GM12878 (cell line): Measurements from ENCODE around the gene ZNF582. TPM values are rescaled to one million over a fixed set of nuclear protein-coding genes. Genes with fewer than 3 reads are reported as not detected.
A peak's percentile ranks its signal among the peaks of the same experiment; 100 is the strongest.

Source experiments
- BMI1 ChIP-seq: fragments of 450-650 bp; IDR thresholded peaks from 2 replicates; pipeline ENCODE4 v1.6.1; 2016; ENCODE audit warnings: mild to moderate bottlenecking, moderate library complexity, borderline replicate concordance
- CBFB ChIP-seq: IDR thresholded peaks from 2 replicates; pipeline ENCODE4 v1.6.1; 2016; ENCODE audit warnings: antibody characterized with exemption, low read depth
- ESRRA ChIP-seq: IDR thresholded peaks from 2 replicates; pipeline ENCODE4 v1.6.1; 2012; ENCODE audit warnings: mild to moderate bottlenecking, low read length, improper control_type of control experiment
- FOS ChIP-seq: IDR thresholded peaks from 3 replicates; pipeline ENCODE4 v1.6.1; 2011; ENCODE audit warnings: borderline replicate concordance; ENCODE audit not compliant: insufficient read length; ENCODE audit errors: extremely low read depth
- HDAC2 ChIP-seq: fragments of 200-600 bp; sonication (generic); IDR thresholded peaks from 2 replicates; pipeline ENCODE4 v1.6.1; 2017
- HSF1 ChIP-seq: fragments of 150-350 bp; IDR thresholded peaks from 2 replicates; pipeline ENCODE4 v1.6.1; 2014; ENCODE audit warnings: mild to moderate bottlenecking, low read depth, low read length
- MTA2 ChIP-seq: fragments of 450-650 bp; IDR thresholded peaks from 2 replicates; pipeline ENCODE4 v1.6.1; 2016; ENCODE audit warnings: low read depth, mild to moderate bottlenecking, moderate library complexity
- MXI1 ChIP-seq: fragments of 150-350 bp; IDR thresholded peaks from 2 replicates; pipeline ENCODE4 v1.6.1; 2011; ENCODE audit warnings: low read depth, mild to moderate bottlenecking, inconsistent platforms, low read length, improper control_type of control experiment
- NFIC ChIP-seq: IDR thresholded peaks from 2 replicates; pipeline ENCODE4 v1.6.1; 2012; ENCODE audit warnings: low read depth, mild to moderate bottlenecking, inconsistent platforms, low read length, moderate library complexity
- PBX3 ChIP-seq: IDR thresholded peaks from 2 replicates; pipeline ENCODE4 v1.6.1; 2011; ENCODE audit warnings: mild to moderate bottlenecking, low read depth, low read length, moderate library complexity; ENCODE audit not compliant: insufficient replicate concordance
- SKIL ChIP-seq: fragments of 450-650 bp; IDR thresholded peaks from 2 replicates; pipeline ENCODE4 v1.6.1; 2017; ENCODE audit warnings: mild to moderate bottlenecking, low read depth, inconsistent platforms; ENCODE audit not compliant: poor library complexity, severe bottlenecking
- SMAD5 ChIP-seq: IDR thresholded peaks from 2 replicates; pipeline ENCODE4 v1.6.1; 2016; ENCODE audit warnings: antibody characterized with exemption, low read depth
- SPI1 ChIP-seq: IDR thresholded peaks from 2 replicates; pipeline ENCODE4 v1.6.1; 2011; ENCODE audit warnings: low read depth, mild to moderate bottlenecking, low read length, moderate library complexity, borderline replicate concordance; ENCODE audit not compliant: insufficient read depth
- SUPT20H ChIP-seq: IDR thresholded peaks from 2 replicates; pipeline ENCODE4 v1.6.1; 2011; ENCODE audit warnings: low read depth, mild to moderate bottlenecking, low read length, moderate library complexity, borderline replicate concordance; ENCODE audit not compliant: control insufficient read depth
- TBL1XR1 ChIP-seq: IDR thresholded peaks from 2 replicates; pipeline ENCODE4 v1.6.1; 2012; ENCODE audit warnings: low read depth, low read length, improper control_type of control experiment
- ZNF687 ChIP-seq: fragments of 450-650 bp; IDR thresholded peaks from 2 replicates; pipeline ENCODE4 v1.6.1; 2017; ENCODE audit warnings: mild to moderate bottlenecking, moderate library complexity
- polyA plus RNA-seq, 11 experiments: library from polyadenylated mRNA; depleted of rRNA in 4 of 11; unstranded in 6 of 11; stranded (reverse) in 5 of 11; fragments of >200 nt; fragmentation: Nextera tagmentation in 4 of 11; fragmentation: Illumina TruSeq in 1 of 11; extraction: Ambion mirVana in 4 of 11; extraction: Trizol in 1 of 11; gene quantifications; 1 replicate in 1 of 11; 2 replicates in 10 of 11; pipeline versions ENCODE4 v1.2.1 to v1.2.3, GENCODE V29; 2011 to 2016; ENCODE audit warnings: inconsistent platforms in 2 of 11, missing spikeins in 2 of 11, low read depth in 1 of 11
- total RNA-seq, 4 experiments: library from RNA; depleted of rRNA in 3 of 4; stranded (reverse); fragments of >200 nt in 3 of 4; fragmentation: Illumina TruSeq in 1 of 4; extraction: Trizol in 1 of 4; gene quantifications; 2 replicates each; pipeline versions ENCODE4 v1.2.1 to v1.2.3, GENCODE V29; 2013 to 2021

ZNF582 gene
- total and polyA plus RNA-seq, 10 of the 15 experiments (the other 5 are each of a cell fraction or from before 2014, with no cell fraction given) = 0.37 to 1.4 (median 0.85) TPM; not detected in 1

- TF ChIP-seq PBX3 (no peak), BMI1 (no peak), MXI1 (no peak; the same call in 1 of the 2 replicates), TBL1XR1 (no peak), SPI1 (no peak), SUPT20H (no peak), HSF1 (no peak), HDAC2 (no peak), MTA2 (peak; percentile 17; the same call in 1 of the 2 replicates), FOS (no peak), ZNF687 (0 out of 2 replicates have a peak, but pooled peaks have one; percentile 37), SMAD5 (no peak), ESRRA (0 out of 2 replicates have a peak, but pooled peaks have one; percentile 36), SKIL (no peak), NFIC (no peak), CBFB (peak; percentile 11; the same call in 1 of the 2 replicates)
These were observed at the start of gene ZNF582 (continued) for GRCh38 chr19:56393119-56394012.
